Sigmoid colon (tissue), 4 donors: ENCODE measurements around the gene ZNF735.

ENCODE experiments used
- EP300 ChIP-seq, 4 donors: sonication (generic); formaldehyde crosslinking; IDR thresholded peaks; one replicate each; pipeline ENCODE4 v1.6.1; 2017; ENCODE audit warnings: antibody characterized with exemption in 4 of 4
- POLR2A ChIP-seq, 2 donors: fragments of 450-650 bp; IDR thresholded peaks; one replicate each; pipeline ENCODE4 v1.6.1; 2016; ENCODE audit warnings: antibody characterized with exemption in 2 of 2, mild to moderate bottlenecking in 2 of 2, moderate library complexity in 2 of 2
- POLR2AphosphoS5 ChIP-seq, 4 donors: sonication (generic); formaldehyde crosslinking; IDR thresholded peaks; one replicate each; pipeline ENCODE4 v1.6.1; 2017; ENCODE audit warnings: antibody characterized with exemption in 4 of 4
- TF ChIP-seq, protein P1 (sequence below), 4 experiments: fragments of 450-650 bp in 3 of 4; fragments of 200-600 bp in 1 of 4; IDR thresholded peaks; one replicate each; pipeline ENCODE4 v1.5.1; 2016 to 2019; ENCODE audit warnings: antibody characterized with exemption in 4 of 4, mild to moderate bottlenecking in 3 of 4, moderate library complexity in 2 of 4

DNA sequence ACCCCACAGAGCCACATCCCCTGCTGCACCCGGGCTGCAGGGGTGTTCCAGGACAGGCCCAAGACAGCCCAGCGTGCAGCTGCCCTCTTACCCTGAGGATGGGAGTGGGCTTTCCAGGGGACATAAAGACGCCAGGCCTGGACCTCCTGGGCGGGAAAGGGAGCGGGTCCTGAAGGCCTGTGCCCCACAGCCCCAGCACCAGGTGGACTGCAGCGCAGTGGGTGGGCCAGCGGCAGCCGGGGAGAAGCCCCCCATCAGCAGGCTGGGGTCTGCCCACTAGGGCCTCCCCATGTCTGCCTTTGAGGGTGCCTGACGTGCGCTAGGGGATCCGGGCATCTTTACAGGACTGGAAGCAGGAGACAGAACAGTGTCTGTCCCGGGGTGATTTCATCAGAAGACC, 22.6 kb upstream of the ZNF735 start:
- TF ChIP-seq, protein P1, sequence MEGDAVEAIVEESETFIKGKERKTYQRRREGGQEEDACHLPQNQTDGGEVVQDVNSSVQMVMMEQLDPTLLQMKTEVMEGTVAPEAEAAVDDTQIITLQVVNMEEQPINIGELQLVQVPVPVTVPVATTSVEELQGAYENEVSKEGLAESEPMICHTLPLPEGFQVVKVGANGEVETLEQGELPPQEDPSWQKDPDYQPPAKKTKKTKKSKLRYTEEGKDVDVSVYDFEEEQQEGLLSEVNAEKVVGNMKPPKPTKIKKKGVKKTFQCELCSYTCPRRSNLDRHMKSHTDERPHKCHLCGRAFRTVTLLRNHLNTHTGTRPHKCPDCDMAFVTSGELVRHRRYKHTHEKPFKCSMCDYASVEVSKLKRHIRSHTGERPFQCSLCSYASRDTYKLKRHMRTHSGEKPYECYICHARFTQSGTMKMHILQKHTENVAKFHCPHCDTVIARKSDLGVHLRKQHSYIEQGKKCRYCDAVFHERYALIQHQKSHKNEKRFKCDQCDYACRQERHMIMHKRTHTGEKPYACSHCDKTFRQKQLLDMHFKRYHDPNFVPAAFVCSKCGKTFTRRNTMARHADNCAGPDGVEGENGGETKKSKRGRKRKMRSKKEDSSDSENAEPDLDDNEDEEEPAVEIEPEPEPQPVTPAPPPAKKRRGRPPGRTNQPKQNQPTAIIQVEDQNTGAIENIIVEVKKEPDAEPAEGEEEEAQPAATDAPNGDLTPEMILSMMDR (IDR thresholded peaks at IDR 0.05): no peak
- TF ChIP-seq POLR2A (IDR thresholded peaks at IDR 0.05) (no peak), POLR2AphosphoS5 (IDR thresholded peaks at IDR 0.05) (no peak), EP300 (IDR thresholded peaks at IDR 0.05) (no peak)
